NT2/D1 (cell line): ENCODE data around the gene BACH2.

ENCODE experiments used
- SUZ12 ChIP-seq: IDR thresholded peaks from 2 replicates; pipeline ENCODE4 v1.6.1; 2011; ENCODE audit not compliant: insufficient read length, insufficient read depth; ENCODE audit errors: extremely low read depth
- ZNF274 ChIP-seq: IDR thresholded peaks from 2 replicates; pipeline ENCODE4 v1.6.1; 2011; ENCODE audit warnings: mild to moderate bottlenecking, low read depth, low read length

DNA sequence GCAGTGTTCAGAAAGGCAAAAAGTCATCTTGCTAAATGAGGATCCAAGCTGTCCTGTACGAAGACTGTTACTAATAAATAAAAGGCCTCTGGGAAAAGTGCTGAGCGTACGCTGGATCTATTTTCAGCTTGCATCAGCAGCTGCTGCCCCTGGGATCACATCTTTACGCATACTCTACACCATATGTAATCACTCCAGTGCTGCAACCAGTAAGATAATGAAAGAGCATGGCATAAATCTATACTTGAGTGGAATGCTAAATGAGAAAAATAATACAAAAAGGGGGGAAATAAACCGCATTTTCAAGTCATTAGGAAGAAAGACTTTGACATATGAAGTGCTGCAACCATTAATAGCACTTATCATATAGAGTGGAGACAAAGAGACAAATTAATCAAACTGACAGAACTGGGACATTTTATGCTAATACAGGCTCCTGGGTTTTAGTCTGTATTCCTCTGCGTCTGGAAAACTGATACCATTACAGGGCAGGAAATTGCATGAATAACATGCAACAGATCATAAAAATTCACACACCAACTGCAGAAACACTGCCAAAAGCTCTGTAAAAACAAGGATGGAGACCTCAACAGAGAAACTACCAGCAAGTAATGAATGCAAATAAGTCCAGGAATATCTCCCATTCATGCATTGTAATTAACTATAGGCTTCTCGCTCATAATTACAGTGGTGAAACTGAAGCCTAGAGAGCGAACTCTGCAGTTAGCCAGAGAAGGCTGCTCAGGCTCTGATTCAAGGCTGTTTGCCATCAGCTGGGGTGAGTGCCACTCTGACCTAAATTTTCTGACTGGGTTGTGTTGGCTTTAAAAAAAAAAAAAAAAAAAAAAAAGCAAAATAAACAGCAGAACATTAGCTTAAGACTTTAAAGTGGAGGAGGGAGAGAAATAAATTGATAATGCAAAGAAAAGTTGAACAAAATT, 318.6 kb downstream of the BACH2 start:
- no peak for TF ChIP-seq ZNF274
- TF ChIP-seq SUZ12 = no peak
